A673 (cell line): ENCODE results near the gene ESRRG.

ENCODE experiments used
- EZH2 ChIP-seq: fragments of 200-600 bp; sonication (generic); IDR thresholded peaks from 2 replicates; pipeline ENCODE4 v1.6.1; 2017; ENCODE audit warnings: borderline replicate concordance, low read depth, mild to moderate bottlenecking, mixed read lengths, antibody characterized with exemption, low read length; ENCODE audit not compliant: poor library complexity, severe bottlenecking
- TF ChIP-seq, protein P1 (sequence below): fragments of 300-800, 200-600 bp; sonication (generic); conservative IDR thresholded peaks from 2 replicates; pipeline ENCODE4 v1.5.1; 2017; ENCODE audit warnings: low read depth, mild to moderate bottlenecking, antibody characterized with exemption, low read length, moderate library complexity, mixed read lengths

- TF ChIP-seq, protein P1, sequence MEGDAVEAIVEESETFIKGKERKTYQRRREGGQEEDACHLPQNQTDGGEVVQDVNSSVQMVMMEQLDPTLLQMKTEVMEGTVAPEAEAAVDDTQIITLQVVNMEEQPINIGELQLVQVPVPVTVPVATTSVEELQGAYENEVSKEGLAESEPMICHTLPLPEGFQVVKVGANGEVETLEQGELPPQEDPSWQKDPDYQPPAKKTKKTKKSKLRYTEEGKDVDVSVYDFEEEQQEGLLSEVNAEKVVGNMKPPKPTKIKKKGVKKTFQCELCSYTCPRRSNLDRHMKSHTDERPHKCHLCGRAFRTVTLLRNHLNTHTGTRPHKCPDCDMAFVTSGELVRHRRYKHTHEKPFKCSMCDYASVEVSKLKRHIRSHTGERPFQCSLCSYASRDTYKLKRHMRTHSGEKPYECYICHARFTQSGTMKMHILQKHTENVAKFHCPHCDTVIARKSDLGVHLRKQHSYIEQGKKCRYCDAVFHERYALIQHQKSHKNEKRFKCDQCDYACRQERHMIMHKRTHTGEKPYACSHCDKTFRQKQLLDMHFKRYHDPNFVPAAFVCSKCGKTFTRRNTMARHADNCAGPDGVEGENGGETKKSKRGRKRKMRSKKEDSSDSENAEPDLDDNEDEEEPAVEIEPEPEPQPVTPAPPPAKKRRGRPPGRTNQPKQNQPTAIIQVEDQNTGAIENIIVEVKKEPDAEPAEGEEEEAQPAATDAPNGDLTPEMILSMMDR: no peak
- TF ChIP-seq EZH2: no peak
Observed at GRCh38 chr1:216462066-216462775, 261.0 kb downstream of the ESRRG start.
